ENCODE results near the gene HBA2. TPM values are rescaled to one million over a fixed set of nuclear protein-coding genes. Genes with fewer than 3 reads are reported as not detected.

HBA2 gene
- total RNA-seq, 1 donor from 2014 or later: not detected

DNA sequence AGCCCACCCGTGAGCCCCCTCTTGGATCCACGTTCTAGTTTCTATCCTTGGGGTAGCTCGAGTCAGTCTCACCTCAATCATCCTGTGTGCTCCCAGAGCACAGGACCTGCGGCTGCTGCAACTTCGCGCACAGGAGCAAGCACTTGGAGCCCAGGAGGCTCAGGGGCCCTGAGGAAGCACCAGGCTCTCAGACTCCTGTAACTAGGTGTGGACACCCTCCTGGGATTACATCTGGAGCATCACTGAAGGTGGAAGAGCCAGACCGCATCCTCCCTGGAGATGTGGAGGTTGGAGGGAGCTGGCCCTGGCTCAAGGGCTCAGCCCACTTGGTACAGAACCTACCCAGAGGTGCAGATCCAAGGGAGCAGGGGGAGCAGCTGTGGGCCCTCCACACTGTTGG is 10.3 kb downstream of the HBA2 start:
- H3K4me3 Mint-ChIP-seq: no peak overlapping the region
- no peaks in the 10 kb centered on the region for H3K4me1 Mint-ChIP-seq (ENCODE audit: unreplicated experiment)

DNA sequence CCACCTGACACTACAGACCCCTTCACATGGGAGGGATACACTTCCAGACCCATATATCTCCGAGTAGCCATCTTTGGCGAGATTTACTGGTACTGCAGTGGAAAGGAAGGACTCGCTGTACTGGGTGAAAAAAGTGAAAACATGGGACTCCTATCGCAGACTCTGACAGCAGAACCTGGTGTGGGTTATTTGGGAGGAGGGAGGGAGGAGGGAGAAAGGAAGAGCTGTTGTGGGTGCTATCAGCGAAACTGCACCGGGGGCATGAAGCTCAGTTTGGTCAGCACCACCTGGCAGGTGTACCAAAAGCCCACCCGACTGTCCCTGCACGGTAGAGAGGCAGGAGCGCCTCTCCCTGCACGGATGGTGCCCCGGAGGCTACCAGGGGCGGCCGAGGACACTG is 12.5 kb downstream of the HBA2 start:
- Mint-ChIP-seq H3K4me1 (ENCODE audit: unreplicated experiment) (no peaks in the 10 kb centered on the region), H3K4me3 (no peak overlapping the region), H3K9me3 (no peaks in the 10 kb centered on the region), H3K36me3 (peaks cover 9% of the 10 kb centered on the region), H3K27ac (no peak overlapping the region), H3K27me3 (no peaks in the 10 kb centered on the region)
- TF ChIP-seq, protein P1, sequence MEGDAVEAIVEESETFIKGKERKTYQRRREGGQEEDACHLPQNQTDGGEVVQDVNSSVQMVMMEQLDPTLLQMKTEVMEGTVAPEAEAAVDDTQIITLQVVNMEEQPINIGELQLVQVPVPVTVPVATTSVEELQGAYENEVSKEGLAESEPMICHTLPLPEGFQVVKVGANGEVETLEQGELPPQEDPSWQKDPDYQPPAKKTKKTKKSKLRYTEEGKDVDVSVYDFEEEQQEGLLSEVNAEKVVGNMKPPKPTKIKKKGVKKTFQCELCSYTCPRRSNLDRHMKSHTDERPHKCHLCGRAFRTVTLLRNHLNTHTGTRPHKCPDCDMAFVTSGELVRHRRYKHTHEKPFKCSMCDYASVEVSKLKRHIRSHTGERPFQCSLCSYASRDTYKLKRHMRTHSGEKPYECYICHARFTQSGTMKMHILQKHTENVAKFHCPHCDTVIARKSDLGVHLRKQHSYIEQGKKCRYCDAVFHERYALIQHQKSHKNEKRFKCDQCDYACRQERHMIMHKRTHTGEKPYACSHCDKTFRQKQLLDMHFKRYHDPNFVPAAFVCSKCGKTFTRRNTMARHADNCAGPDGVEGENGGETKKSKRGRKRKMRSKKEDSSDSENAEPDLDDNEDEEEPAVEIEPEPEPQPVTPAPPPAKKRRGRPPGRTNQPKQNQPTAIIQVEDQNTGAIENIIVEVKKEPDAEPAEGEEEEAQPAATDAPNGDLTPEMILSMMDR (conservative IDR thresholded peaks at IDR 0.05): no peak
- DNase-seq (ENCODE audit: extremely low spot score, unreplicated experiment): no peak

More for the DNA sequence above, 10.3 kb downstream of the HBA2 start:
- TF ChIP-seq, protein P1 (conservative IDR thresholded peaks at IDR 0.05): no peak
- Mint-ChIP-seq H3K27me3 (peaks cover 19% of the 10 kb centered on the region), H3K27ac (no peak overlapping the region), H3K9me3 (no peaks in the 10 kb centered on the region), H3K36me3 (no peaks in the 10 kb centered on the region)
- no peak for DNase-seq (ENCODE audit: extremely low spot score, unreplicated experiment)

DNA sequence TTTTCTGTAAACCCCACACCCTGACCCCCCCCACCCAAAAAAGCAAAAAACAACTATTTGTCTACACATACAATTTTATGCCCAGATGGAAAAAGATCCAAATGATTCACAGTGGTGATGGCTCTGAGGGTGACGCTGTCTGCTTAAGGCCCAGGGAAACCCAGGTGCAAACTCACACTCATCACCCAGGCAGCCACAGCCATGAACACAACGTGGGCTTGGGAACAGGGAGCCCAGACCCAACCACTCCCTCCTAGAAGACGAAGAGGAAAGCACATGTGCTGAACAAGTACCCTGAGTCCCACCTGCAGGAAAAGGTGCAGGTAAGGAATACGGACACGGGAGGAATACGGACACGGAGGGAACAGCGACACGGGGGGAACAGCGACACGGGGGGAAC is 13.0 kb downstream of the HBA2 start:
- H3K9me3 Mint-ChIP-seq: no peaks in the 10 kb centered on the region
- H3K27ac Mint-ChIP-seq: no peak overlapping the region
- no peaks in the 10 kb centered on the region for H3K4me1 Mint-ChIP-seq (ENCODE audit: unreplicated experiment)
- TF ChIP-seq, protein P1 (conservative IDR thresholded peaks at IDR 0.05): no peak
- peaks cover 11% of the 10 kb centered on the region for H3K36me3 Mint-ChIP-seq
- H3K27me3 Mint-ChIP-seq: no peaks in the 10 kb centered on the region
- no peak for DNase-seq (ENCODE audit: extremely low spot score, unreplicated experiment)
- H3K4me3 Mint-ChIP-seq: no peak overlapping the region

DNA sequence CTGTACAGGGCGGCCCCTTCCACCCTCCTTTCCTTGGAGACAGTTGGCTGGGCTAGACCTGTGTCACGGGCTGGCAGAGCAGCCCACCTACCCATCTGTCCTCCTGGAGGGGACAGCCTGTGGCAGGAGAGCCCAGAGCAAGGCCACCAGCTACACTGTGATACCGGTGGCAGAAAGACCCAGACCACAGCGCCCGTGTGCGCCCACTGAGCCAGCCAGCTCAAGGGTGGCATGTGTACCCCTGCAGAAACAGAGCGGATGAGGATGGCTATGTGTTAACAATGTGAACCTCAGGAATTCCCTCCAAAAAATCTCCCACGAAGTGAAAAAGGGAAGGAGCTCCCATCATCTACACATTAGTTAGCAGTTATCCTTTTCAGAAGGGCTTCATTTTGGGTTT is 14.7 kb downstream of the HBA2 start:
- H3K27ac Mint-ChIP-seq: no peak overlapping the region
- DNase-seq (ENCODE audit: extremely low spot score, unreplicated experiment): no peak
- H3K9me3 Mint-ChIP-seq: no peaks in the 10 kb centered on the region
- H3K4me3 Mint-ChIP-seq: no peak overlapping the region
- no peaks in the 10 kb centered on the region for H3K4me1 Mint-ChIP-seq (ENCODE audit: unreplicated experiment)
- TF ChIP-seq, protein P1 (conservative IDR thresholded peaks at IDR 0.05): no peak
- no peaks in the 10 kb centered on the region for H3K27me3 Mint-ChIP-seq
- H3K36me3 Mint-ChIP-seq: peaks cover 16% of the 10 kb centered on the region

DNA sequence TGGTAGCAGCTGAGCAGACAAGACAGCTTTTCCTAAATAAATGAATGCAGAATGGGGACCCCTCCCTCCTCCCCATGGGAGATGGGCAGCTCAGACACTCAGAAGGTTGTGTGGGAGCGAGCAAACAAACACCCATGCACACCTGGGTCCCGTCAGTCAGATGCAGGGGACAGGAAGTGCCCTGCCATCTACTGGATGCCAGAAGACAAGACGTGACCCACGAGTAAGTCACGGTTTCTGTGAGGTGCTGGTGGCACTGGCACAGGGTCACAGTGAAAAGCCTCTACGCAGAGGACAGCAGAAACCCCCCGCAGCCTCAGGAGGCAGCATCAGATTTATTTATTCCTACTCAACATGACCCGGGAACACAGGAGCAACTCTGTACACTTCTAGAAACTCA is 16.0 kb downstream of the HBA2 start:
- H3K4me1 Mint-ChIP-seq (ENCODE audit: unreplicated experiment): no peaks in the 10 kb centered on the region
- DNase-seq (ENCODE audit: extremely low spot score, unreplicated experiment): no peak
- TF ChIP-seq, protein P1 (conservative IDR thresholded peaks at IDR 0.05): peak; percentile 17
- peaks cover 20% of the 10 kb centered on the region for H3K36me3 Mint-ChIP-seq
- no peak overlapping the region for H3K27ac Mint-ChIP-seq
- no peak overlapping the region for H3K4me3 Mint-ChIP-seq
- no peaks in the 10 kb centered on the region for H3K27me3 Mint-ChIP-seq
- H3K9me3 Mint-ChIP-seq: no peaks in the 10 kb centered on the region

DNA sequence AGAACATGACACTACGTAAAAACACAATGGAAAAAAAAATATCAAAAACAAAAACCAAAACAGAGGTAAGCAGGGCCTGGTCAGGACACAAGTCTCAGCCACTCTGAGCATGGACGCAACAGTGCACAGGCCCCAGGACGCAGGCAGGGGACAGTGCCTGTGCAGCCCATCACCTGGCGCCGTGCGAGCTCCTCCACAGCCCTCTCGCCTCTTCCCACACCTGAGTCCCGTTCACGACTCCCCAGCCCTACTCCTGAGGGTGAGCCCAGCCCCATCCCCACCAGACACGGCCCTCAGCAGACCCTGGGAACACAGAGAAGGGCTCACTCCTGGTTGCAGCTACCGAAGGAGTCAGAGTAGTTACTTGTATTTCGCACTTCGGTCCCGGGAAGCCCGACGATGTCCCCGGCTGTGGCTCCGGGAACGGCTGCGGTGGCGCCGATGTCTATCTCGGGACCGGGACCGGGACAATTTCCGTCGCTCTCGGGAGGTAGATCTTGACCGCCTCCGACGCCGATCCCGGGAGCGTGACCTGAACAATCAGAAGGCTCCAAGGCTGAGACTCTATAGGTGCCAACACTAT is 17.0 kb downstream of the HBA2 start:
- peaks cover 20% of the 10 kb centered on the region for H3K36me3 Mint-ChIP-seq
- H3K27ac Mint-ChIP-seq: no peak overlapping the region
- no peaks in the 10 kb centered on the region for H3K27me3 Mint-ChIP-seq
- H3K9me3 Mint-ChIP-seq: no peaks in the 10 kb centered on the region
- no peak for DNase-seq (ENCODE audit: extremely low spot score, unreplicated experiment)
- H3K4me3 Mint-ChIP-seq: no peak overlapping the region
- no peaks in the 10 kb centered on the region for H3K4me1 Mint-ChIP-seq (ENCODE audit: unreplicated experiment)
- TF ChIP-seq, protein P1 (conservative IDR thresholded peaks at IDR 0.05): no peak
